ENCODE data around the gene CTBP1.

CTBP1 gene

GRCh38 chr4:1204286-1204827 is 44.6 kb downstream of the CTBP1 start:
- Histone ChIP-seq H3K9me3 (ENCODE audit: insufficient read depth, low read length) (no peaks in the 10 kb centered on the region), H3K79me2 (ENCODE audit: low read length) (no peaks in the 10 kb centered on the region), H2AFZ (ENCODE audit: low read depth, low read length) (no peak overlapping the region), H3K4me1 (ENCODE audit: low read length) (peaks cover 22% of the 10 kb centered on the region), H3K36me3 (replicated peaks; ENCODE audit: low read depth, low read length) (peaks cover 2% of the 10 kb centered on the region), H3K4me2 (ENCODE audit: low read length) (no peak overlapping the region), H3K27me3 (ENCODE audit: low read depth, low read length) (no peaks in the 10 kb centered on the region), H3K4me3 (ENCODE audit: low read length) (no peak overlapping the region), H3K27ac (ENCODE audit: low read length) (no peak overlapping the region), H4K20me1 (ENCODE audit: insufficient read depth, low read length) (peaks cover 4% of the 10 kb centered on the region; the same call in 1 of the 2 replicates), H3K9ac (ENCODE audit: low read length) (no peak overlapping the region)
- no peak for TF ChIP-seq CTCF (IDR thresholded peaks at IDR 0.05; ENCODE audit: low read depth, low read length)
- no peak for TF ChIP-seq EZH2phosphoT487 (IDR thresholded peaks at IDR 0.05; ENCODE audit: low read depth)

GRCh38 chr4:1203026-1203616 is 45.8 kb downstream of the CTBP1 start:
- no peak for TF ChIP-seq EZH2phosphoT487 (IDR thresholded peaks at IDR 0.05; ENCODE audit: low read depth)
- TF ChIP-seq CTCF (IDR thresholded peaks at IDR 0.05; ENCODE audit: low read depth, low read length): no peak
- Histone ChIP-seq H3K4me3 (ENCODE audit: low read length) (no peak overlapping the region), H3K27ac (ENCODE audit: low read length) (no peak overlapping the region), H2AFZ (ENCODE audit: low read depth, low read length) (no peak overlapping the region), H3K9me3 (ENCODE audit: insufficient read depth, low read length) (no peaks in the 10 kb centered on the region), H4K20me1 (ENCODE audit: insufficient read depth, low read length) (no peaks in the 10 kb centered on the region), H3K4me2 (ENCODE audit: low read length) (no peak overlapping the region), H3K27me3 (ENCODE audit: low read depth, low read length) (no peaks in the 10 kb centered on the region), H3K36me3 (replicated peaks; ENCODE audit: low read depth, low read length) (no peaks in the 10 kb centered on the region), H3K9ac (ENCODE audit: low read length) (no peak overlapping the region), H3K4me1 (ENCODE audit: low read length) (peaks cover 17% of the 10 kb centered on the region), H3K79me2 (ENCODE audit: low read length) (no peaks in the 10 kb centered on the region)

GRCh38 chr4:1202526-1203011 is 46.4 kb downstream of the CTBP1 start:
- no peak for TF ChIP-seq CTCF (IDR thresholded peaks at IDR 0.05; ENCODE audit: low read depth, low read length)
- no peak for TF ChIP-seq EZH2phosphoT487 (IDR thresholded peaks at IDR 0.05; ENCODE audit: low read depth)
- H3K27ac ChIP-seq (ENCODE audit: low read length): no peak overlapping the region
- no peaks in the 10 kb centered on the region for H3K9me3 ChIP-seq (ENCODE audit: insufficient read depth, low read length)
- no peak overlapping the region for H3K4me2 ChIP-seq (ENCODE audit: low read length)
- H3K4me1 ChIP-seq (ENCODE audit: low read length): peaks cover 15% of the 10 kb centered on the region
- H3K27me3 ChIP-seq (ENCODE audit: low read depth, low read length): no peaks in the 10 kb centered on the region
- no peak overlapping the region for H2AFZ ChIP-seq (ENCODE audit: low read depth, low read length)
- H3K79me2 ChIP-seq (ENCODE audit: low read length): no peaks in the 10 kb centered on the region
- no peaks in the 10 kb centered on the region for H4K20me1 ChIP-seq (ENCODE audit: insufficient read depth, low read length)
- H3K4me3 ChIP-seq (ENCODE audit: low read length): no peak overlapping the region
- H3K36me3 ChIP-seq (replicated peaks; ENCODE audit: low read depth, low read length): no peaks in the 10 kb centered on the region
- no peak overlapping the region for H3K9ac ChIP-seq (ENCODE audit: low read length)

- Histone ChIP-seq H3K4me2 (ENCODE audit: low read length) (peak overlapping the region; percentile 81), H3K4me1 (ENCODE audit: low read length) (peaks cover 15% of the 10 kb centered on the region), H3K36me3 (replicated peaks; ENCODE audit: low read depth, low read length) (no peaks in the 10 kb centered on the region), H3K4me3 (ENCODE audit: low read length) (no peak overlapping the region), H3K27me3 (ENCODE audit: low read depth, low read length) (no peaks in the 10 kb centered on the region), H2AFZ (ENCODE audit: low read depth, low read length) (no peak overlapping the region), H3K9me3 (ENCODE audit: insufficient read depth, low read length) (no peaks in the 10 kb centered on the region), H4K20me1 (ENCODE audit: insufficient read depth, low read length) (no peaks in the 10 kb centered on the region), H3K27ac (ENCODE audit: low read length) (no peak overlapping the region), H3K79me2 (ENCODE audit: low read length) (no peaks in the 10 kb centered on the region), H3K9ac (ENCODE audit: low read length) (no peak overlapping the region)
- TF ChIP-seq EZH2phosphoT487 (IDR thresholded peaks at IDR 0.05; ENCODE audit: low read depth) (no peak), CTCF (IDR thresholded peaks at IDR 0.05; ENCODE audit: low read depth, low read length) (no peak)
Observed at GRCh38 chr4:1201851-1202525, 46.9 kb downstream of the CTBP1 start.
